Measurements from ENCODE around the gene GANAB.
A peak's percentile ranks its signal among the peaks of the same experiment; 100 is the strongest.
"Not testable (repeated sequence)": the region's sequence is repeated elsewhere in the genome, so short reads cannot be mapped to it uniquely, and the experiment has no call there.

Gene GANAB

DNA sequence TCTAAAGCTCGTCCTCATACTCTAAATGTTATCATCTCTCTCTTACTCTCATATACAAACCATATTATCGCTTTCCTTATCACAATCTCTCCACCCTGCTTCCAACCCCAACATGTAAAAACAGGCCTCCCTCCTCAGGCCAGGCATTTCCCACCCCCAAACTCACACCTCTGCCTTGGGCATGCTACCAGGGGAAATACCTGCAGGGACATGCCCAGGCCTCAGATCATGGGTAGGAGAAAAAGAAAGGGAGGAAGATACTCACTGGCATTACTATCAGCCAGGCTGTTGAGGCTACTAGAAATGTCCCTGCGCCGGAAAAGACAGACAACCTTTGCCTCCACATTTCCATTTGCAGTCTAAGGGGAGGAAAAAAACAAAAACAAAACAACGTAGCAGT lies 46.5 kb downstream of the GANAB start:
- no peak overlapping the region for H2AFZ ChIP-seq (ENCODE audit: low read depth, low read length)
- H3K36me3 ChIP-seq (ENCODE audit: insufficient read depth, low read length): peaks cover 48% of the 10 kb centered on the region
- H3K4me1 ChIP-seq (ENCODE audit: insufficient read depth, low read length): peaks cover 31% of the 10 kb centered on the region
- H3K27me3 ChIP-seq (ENCODE audit: insufficient read depth, low read length): no peaks in the 10 kb centered on the region
- H3K4me3 ChIP-seq (ENCODE audit: low read length): peak overlapping the region; percentile 83
- H3K9me3 ChIP-seq (ENCODE audit: low read length): no peaks in the 10 kb centered on the region

DNA sequence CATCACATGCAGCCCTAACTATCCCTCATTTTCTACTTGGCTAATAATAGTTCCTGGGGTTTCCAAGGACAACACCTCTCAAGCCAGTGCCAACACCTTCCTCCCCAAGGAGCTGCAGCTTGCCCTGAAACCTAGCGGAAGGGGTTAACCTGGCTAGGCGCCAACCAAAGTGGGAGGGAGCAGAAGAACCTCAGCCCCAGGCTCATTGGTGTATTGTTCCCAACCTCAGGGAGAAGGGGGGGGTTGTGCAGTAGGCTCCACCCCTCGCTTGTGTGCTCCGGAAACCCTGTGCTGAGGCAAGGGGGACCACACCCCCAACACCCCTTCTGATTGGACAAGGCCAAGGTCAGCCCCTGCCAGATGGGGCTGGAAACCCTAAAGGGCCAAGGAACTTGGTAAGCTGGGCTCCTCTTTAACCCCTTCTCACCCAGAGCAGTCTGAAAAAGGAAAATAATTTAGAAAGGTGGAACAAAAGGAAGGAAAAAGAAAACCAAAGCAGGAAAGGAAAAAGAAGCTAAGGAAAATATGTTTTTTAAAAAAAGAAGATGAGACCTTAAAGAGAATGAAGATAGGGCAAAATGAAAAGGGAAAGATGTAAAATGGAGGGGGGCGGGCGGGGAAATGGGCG lies 47.2 kb downstream of the GANAB start:
- Histone ChIP-seq H3K36me3 (ENCODE audit: insufficient read depth, low read length) (peaks cover 55% of the 10 kb centered on the region), H2AFZ (ENCODE audit: low read depth, low read length) (no peak overlapping the region), H3K9me3 (ENCODE audit: low read length) (no peaks in the 10 kb centered on the region), H3K27me3 (ENCODE audit: insufficient read depth, low read length) (no peaks in the 10 kb centered on the region), H3K4me3 (ENCODE audit: low read length) (peak overlapping the region; percentile 83), H3K4me1 (ENCODE audit: insufficient read depth, low read length) (peaks cover 24% of the 10 kb centered on the region)

DNA sequence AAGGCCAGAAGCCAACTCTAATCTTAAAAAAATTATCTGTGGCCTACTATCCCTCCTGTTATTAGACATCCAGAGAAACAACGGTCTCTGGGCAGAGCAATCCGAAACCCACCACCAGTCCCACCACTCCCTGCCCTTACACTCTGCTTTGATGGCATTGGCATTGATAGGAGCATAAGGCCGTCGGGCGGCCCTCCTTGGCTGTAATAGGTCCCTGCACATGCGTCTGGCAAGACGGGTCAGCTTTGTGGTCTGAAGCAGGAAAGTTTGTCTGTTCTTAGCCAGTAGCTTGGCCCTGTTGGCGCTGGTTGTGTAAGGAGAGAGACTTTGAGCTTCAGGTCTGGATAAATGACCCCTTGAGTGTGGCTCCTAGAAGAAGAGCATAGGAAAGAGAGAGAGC lies 51.3 kb downstream of the GANAB start:
- no peaks in the 10 kb centered on the region for H3K9me3 ChIP-seq (ENCODE audit: low read length)
- peaks cover 31% of the 10 kb centered on the region for H3K4me1 ChIP-seq (ENCODE audit: insufficient read depth, low read length)
- no peaks in the 10 kb centered on the region for H3K27me3 ChIP-seq (ENCODE audit: insufficient read depth, low read length)
- H3K4me3 ChIP-seq (ENCODE audit: low read length): no peak overlapping the region
- H3K36me3 ChIP-seq (ENCODE audit: insufficient read depth, low read length): peaks cover 69% of the 10 kb centered on the region
- no peak overlapping the region for H2AFZ ChIP-seq (ENCODE audit: low read depth, low read length)

- H3K9me3 ChIP-seq (ENCODE audit: low read length): no peaks in the 10 kb centered on the region
- no peaks in the 10 kb centered on the region for H3K27me3 ChIP-seq (ENCODE audit: insufficient read depth, low read length)
- H3K4me3 ChIP-seq (ENCODE audit: low read length): no peak overlapping the region
- H2AFZ ChIP-seq (ENCODE audit: low read depth, low read length): no peak overlapping the region
- peaks cover 23% of the 10 kb centered on the region for H3K4me1 ChIP-seq (ENCODE audit: insufficient read depth, low read length)
- H3K36me3 ChIP-seq (ENCODE audit: insufficient read depth, low read length): peaks cover 57% of the 10 kb centered on the region
These were observed 52.9 kb downstream of the GANAB start for GRCh38 chr11:62593434-62594044.

- H3K27me3 ChIP-seq (ENCODE audit: insufficient read depth, low read length): no peaks in the 10 kb centered on the region
These were observed 53.4 kb downstream of the GANAB start for GRCh38 chr11:62592989-62593421.

DNA sequence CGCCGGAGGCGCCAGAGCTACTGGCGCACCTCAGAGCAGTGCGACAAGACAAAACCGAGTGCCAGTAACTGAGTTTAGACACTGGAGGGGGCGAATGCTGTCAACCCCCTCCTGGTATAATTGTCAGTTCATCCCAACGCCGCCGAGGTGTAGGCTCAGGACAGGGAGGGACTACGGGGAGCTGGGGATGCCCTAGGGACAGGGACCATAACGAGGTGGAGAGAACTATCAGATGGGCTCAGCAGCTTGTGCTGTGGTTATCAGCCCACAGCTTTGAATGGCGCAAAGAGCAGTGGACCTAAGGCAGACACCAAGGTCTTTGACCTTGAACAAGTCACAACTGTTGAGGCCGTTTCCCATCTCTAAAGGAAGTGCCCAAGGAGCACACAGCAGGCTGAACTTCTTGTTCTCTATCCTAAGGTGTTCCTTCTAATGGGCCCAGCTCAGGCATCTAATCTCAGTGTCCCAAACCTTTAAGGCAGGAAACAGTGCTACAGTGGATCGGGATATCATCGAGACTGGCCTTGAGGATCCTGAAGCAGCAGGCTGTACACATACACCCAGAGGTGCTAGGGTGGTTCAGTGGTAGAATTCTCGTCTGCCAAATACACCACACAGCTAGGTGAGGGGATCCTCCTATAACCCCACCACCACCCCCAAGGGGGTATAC lies 54.1 kb downstream of the GANAB start:
- H3K9me3 ChIP-seq (ENCODE audit: low read length): no peaks in the 10 kb centered on the region
- H2AFZ ChIP-seq (ENCODE audit: low read depth, low read length): no peak overlapping the region
- peaks cover 54% of the 10 kb centered on the region for H3K36me3 ChIP-seq (ENCODE audit: insufficient read depth, low read length)
- H3K4me3 ChIP-seq (ENCODE audit: low read length): peak overlapping the region; percentile 95
- peaks cover 23% of the 10 kb centered on the region for H3K4me1 ChIP-seq (ENCODE audit: insufficient read depth, low read length)
- H3K27me3 ChIP-seq (ENCODE audit: insufficient read depth, low read length): no peaks in the 10 kb centered on the region

More at GRCh38 chr11:62592989-62593421, 53.4 kb downstream of the GANAB start:
- no peaks in the 10 kb centered on the region for H3K9me3 ChIP-seq (ENCODE audit: low read length)
- H2AFZ ChIP-seq (ENCODE audit: low read depth, low read length): no peak overlapping the region
- H3K4me1 ChIP-seq (ENCODE audit: insufficient read depth, low read length): peaks cover 23% of the 10 kb centered on the region
- no peak overlapping the region for H3K4me3 ChIP-seq (ENCODE audit: low read length)
- peaks cover 54% of the 10 kb centered on the region for H3K36me3 ChIP-seq (ENCODE audit: insufficient read depth, low read length)

GRCh38 chr11:62591448-62592145 lies 54.8 kb downstream of the GANAB start, which contains the start of gene TUT1:
Gene TUT1, minus strand, starts transcription at chr11:62591523. Its CDS starts 38 bp downstream, at chr11:62591485.
- Histone ChIP-seq H2AFZ (ENCODE audit: low read depth, low read length) (peak within 1 kb of the TSS; percentile 66), H3K9me3 (ENCODE audit: low read length) (no peaks in the 10 kb centered on the region), H3K4me1 (ENCODE audit: insufficient read depth, low read length) (peaks cover 23% of the 10 kb centered on the region), H3K27me3 (ENCODE audit: insufficient read depth, low read length) (no peaks in the 10 kb centered on the region), H3K36me3 (ENCODE audit: insufficient read depth, low read length) (peaks cover 51% of the 10 kb centered on the region), H3K4me3 (ENCODE audit: low read length) (peak within 1 kb of the TSS; percentile 95)

DNA sequence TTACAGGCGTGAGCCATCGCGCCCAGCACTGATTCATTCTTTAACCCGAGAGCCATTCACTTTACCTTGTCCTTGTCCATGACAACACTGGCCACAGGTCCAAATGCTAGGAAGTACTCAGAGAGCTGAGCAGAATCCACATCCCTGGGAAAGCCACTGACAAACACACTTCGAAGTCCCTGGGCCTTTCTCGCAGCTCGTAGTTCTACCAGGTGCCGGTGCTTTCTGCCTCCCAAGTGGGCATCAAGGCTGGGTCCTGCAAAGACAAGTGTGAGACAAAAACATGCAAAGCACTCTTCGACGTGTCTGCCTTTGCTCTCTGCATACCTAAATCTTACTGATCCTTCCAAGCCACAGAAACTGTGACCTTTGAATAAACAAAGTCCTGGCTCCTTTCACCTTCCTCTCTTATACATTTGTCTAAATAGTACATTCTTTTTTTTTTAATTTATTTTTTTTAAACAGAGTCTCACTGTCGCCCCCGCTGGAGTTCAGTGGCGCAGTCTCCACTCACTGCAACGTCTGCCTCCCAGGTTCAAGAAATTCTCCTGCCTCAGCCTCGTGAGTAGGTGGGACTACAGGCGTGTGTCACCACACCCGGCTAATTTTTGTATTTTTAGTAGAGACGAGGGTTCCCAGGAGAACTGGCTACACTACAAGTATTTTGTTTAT lies 57.3 kb downstream of the GANAB start:
- H3K9me3 ChIP-seq (ENCODE audit: low read length): no peaks in the 10 kb centered on the region
- H3K4me1 ChIP-seq (ENCODE audit: insufficient read depth, low read length): peaks cover 23% of the 10 kb centered on the region
- no peaks in the 10 kb centered on the region for H3K27me3 ChIP-seq (ENCODE audit: insufficient read depth, low read length)
- no peak overlapping the region for H3K4me3 ChIP-seq (ENCODE audit: low read length)
- H2AFZ ChIP-seq (ENCODE audit: low read depth, low read length): no peak overlapping the region
- peaks cover 37% of the 10 kb centered on the region for H3K36me3 ChIP-seq (ENCODE audit: insufficient read depth, low read length)

DNA sequence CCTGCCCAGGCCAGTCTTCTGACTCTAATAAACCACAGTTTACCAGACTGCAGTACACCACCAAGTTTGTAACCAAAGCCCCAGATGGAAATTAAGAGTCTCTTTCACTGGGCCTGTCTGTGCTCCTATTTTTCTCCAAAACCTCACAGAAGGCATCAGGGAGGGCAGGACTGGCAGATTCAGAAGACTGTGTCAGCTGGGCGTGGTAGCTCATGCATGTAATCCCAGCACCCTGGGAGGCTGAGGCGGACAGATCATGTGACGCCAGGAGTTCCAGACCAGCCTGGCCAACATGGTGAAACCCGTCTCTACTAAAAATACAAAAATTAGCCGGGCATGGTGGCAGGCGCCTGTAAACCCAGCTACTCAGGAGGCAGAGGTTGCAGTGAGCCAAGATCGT lies 61.1 kb downstream of the GANAB start:
- not testable (repeated sequence) for H3K4me3 ChIP-seq (ENCODE audit: low read length); H2AFZ ChIP-seq (ENCODE audit: low read depth, low read length); H3K4me1 ChIP-seq (ENCODE audit: insufficient read depth, low read length); H3K27me3 ChIP-seq (ENCODE audit: insufficient read depth, low read length); H3K9me3 ChIP-seq (ENCODE audit: low read length)
- H3K36me3 ChIP-seq (ENCODE audit: insufficient read depth, low read length): peaks cover 46% of the 10 kb centered on the region

GRCh38 chr11:62581735-62582134 lies 64.7 kb downstream of the GANAB start:
- H3K36me3 ChIP-seq (ENCODE audit: insufficient read depth, low read length): peaks cover 50% of the 10 kb centered on the region
- not testable (repeated sequence) for H3K27me3 ChIP-seq (ENCODE audit: insufficient read depth, low read length); H3K4me3 ChIP-seq (ENCODE audit: low read length); H3K4me1 ChIP-seq (ENCODE audit: insufficient read depth, low read length); H2AFZ ChIP-seq (ENCODE audit: low read depth, low read length); H3K9me3 ChIP-seq (ENCODE audit: low read length)

DNA sequence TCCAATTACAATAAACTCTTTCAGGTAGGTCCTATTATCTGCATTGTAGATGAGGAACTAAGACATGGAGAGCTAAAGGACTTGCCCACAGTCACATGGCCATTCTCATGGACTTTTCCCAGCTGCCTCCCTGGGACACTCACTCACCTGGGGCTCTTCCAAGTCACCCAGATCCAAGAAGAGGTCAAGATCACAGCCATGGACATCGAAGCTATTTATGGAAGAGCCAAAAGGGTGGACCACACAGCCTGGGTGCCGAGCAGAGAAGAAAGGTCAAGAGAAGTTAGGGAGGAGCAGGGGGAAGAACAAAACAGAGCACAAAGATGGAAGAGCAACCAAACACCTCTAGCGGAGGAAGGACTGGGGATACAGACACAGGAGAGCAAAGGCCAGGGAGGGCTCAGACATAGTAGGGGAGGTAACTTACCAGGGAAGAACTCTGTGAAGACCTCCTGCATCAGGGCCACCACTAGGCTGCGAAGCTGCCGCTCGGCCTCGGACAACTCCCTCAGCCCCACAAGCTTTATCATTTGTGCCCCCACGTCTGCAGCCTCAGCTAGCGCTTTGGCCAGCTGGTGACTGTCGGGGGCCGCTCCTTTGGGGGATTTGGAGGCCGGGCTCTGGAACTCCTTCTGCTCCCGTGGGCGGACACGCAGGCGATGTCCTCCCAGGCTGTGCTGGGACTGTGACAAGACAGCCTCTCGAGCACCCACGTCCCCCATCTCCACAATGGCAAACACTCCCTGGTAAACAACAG lies 65.3 kb downstream of the GANAB start:
- Histone ChIP-seq H3K4me3 (ENCODE audit: low read length) (no peak overlapping the region), H2AFZ (ENCODE audit: low read depth, low read length) (no peak overlapping the region), H3K27me3 (ENCODE audit: insufficient read depth, low read length) (no peaks in the 10 kb centered on the region), H3K36me3 (ENCODE audit: insufficient read depth, low read length) (peaks cover 54% of the 10 kb centered on the region), H3K9me3 (ENCODE audit: low read length) (no peaks in the 10 kb centered on the region), H3K4me1 (ENCODE audit: insufficient read depth, low read length) (no peaks in the 10 kb centered on the region)

DNA sequence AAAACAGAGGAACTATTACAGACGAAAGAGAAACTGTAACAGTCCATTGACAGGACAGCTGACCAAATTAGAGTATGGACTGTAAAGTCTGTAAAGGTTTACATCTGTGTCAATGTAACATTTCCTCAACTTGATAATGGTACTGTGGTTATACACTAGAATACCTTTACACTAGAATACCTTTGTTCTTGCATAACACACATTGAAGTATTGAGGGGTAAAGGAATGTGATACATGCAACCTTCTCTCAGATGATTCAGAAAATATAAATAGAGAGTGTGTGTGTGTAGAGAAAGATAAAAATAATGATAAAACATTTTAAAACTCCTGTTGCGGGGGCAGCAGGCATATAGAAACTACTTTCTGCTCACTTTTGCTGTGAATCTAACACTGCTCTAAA lies 67.2 kb downstream of the GANAB start:
- Histone ChIP-seq H3K4me1 (ENCODE audit: insufficient read depth, low read length) (peaks cover 15% of the 10 kb centered on the region), H2AFZ (ENCODE audit: low read depth, low read length) (no peak overlapping the region), H3K4me3 (ENCODE audit: low read length) (no peak overlapping the region), H3K9me3 (ENCODE audit: low read length) (no peaks in the 10 kb centered on the region), H3K36me3 (ENCODE audit: insufficient read depth, low read length) (peaks cover 52% of the 10 kb centered on the region), H3K27me3 (ENCODE audit: insufficient read depth, low read length) (no peaks in the 10 kb centered on the region)

Data from neuron (in vitro differentiated cells).